Measurements from ENCODE around the gene CALML5. TPM values are rescaled to one million over a fixed set of nuclear protein-coding genes. Genes with fewer than 3 reads are reported as not detected.

CALML5 gene
- total RNA-seq, 2 donors from 2014 or later = not detected

DNA sequence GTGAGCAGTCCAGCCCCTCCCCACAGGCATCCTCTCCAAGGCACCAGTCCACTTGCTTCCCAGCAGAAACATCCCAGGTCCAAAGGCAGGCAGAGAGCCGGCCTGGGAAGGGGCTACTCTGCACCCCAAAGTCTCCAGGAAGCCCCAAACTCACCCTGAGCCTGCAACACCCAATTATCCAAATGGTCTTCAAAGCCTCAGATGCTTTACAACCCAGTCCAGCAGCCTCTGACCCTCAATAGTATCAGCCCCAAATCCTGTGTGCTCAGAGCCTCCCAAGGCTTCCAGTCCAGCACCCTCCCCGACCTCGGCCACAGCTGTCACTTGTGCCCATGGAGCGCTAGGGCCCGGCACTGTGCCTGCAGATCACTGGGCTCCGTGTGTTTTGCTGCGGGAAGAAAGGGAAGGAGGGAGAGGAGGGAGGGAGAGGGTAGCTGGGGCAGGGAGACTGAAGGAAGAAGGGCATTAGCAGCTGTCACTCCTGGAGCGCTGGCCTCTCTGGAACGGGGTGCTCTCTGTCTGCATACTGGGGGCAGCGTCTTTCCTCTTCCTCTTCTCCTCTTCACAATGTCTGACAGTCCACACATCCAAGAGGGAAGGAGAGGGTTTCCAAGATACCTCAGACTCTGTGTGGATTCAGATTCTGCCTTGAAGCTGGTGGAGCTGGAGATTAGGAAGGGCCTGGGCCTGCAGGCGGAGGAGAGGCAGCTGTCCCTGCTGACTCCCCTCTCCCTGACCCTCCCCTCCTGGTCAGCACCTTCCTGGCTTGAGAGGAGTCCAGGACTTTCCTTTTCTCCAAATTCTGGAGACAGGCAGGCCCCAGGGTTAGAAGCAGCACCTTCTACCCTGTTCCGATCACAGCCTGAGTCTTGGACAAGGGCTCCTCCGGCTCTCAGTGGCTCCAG is 13.2 kb downstream of the CALML5 start:
- no peaks in the 10 kb centered on the region for H3K27me3 ChIP-seq
- intact Hi-C loops (cut with DNase I) = no loop called here
- no peaks in the 10 kb centered on the region for H3K36me3 ChIP-seq (replicated peaks in 1 of 2; ENCODE audit: insufficient read depth in 1 of 2, low read depth in 2 of 2)
- H3K27ac ChIP-seq = no peak overlapping the region
- WGBS, 2 donors = 74 to 82% methylated on average over 11 of the region's 13 CpGs
- DNase-seq = no peak
- peaks cover 15% of the 10 kb centered on the region for H3K4me1 ChIP-seq
- TF ChIP-seq, protein P1, sequence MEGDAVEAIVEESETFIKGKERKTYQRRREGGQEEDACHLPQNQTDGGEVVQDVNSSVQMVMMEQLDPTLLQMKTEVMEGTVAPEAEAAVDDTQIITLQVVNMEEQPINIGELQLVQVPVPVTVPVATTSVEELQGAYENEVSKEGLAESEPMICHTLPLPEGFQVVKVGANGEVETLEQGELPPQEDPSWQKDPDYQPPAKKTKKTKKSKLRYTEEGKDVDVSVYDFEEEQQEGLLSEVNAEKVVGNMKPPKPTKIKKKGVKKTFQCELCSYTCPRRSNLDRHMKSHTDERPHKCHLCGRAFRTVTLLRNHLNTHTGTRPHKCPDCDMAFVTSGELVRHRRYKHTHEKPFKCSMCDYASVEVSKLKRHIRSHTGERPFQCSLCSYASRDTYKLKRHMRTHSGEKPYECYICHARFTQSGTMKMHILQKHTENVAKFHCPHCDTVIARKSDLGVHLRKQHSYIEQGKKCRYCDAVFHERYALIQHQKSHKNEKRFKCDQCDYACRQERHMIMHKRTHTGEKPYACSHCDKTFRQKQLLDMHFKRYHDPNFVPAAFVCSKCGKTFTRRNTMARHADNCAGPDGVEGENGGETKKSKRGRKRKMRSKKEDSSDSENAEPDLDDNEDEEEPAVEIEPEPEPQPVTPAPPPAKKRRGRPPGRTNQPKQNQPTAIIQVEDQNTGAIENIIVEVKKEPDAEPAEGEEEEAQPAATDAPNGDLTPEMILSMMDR (IDR thresholded peaks at IDR 0.05) = no peak
- no peak for TF ChIP-seq POLR2A (IDR thresholded peaks at IDR 0.05)
- no peaks in the 10 kb centered on the region for H3K9me3 ChIP-seq
- H3K4me3 ChIP-seq = no peak overlapping the region
- ATAC-seq = no peak

DNA sequence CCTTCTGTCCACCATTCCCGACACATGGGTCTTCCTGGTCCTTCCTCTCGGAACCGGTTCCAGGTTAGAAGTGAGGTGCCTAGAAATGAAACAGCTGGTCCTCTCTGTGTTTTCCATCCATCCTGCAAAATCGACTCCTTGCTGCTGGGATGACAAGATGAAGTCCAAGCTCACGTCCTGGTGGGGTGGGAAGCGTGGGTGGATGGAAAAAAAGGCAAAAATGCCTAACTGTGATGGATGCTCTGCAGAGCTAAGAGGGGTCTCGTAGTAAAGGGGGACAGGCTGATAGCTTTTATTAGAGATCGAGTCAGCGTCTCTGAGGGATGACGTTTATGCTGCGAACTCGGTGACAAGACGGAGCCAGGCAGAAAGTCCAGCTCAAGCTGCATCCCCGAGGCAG is 14.1 kb downstream of the CALML5 start:
- 87 to 88% methylated on average over 12 to 14 of the region's 14 CpGs for WGBS, 2 donors
- Histone ChIP-seq H3K27me3 (no peaks in the 10 kb centered on the region), H3K4me1 (peaks cover 15% of the 10 kb centered on the region), H3K27ac (no peak overlapping the region), H3K9me3 (no peaks in the 10 kb centered on the region), H3K4me3 (no peak overlapping the region), H3K36me3 (replicated peaks in 1 of 2; ENCODE audit: insufficient read depth in 1 of 2, low read depth in 2 of 2) (no peaks in the 10 kb centered on the region)
- no peak for ATAC-seq
- intact Hi-C loops (cut with DNase I) = no loop called here
- TF ChIP-seq, protein P1 (IDR thresholded peaks at IDR 0.05) = no peak
- no peak for TF ChIP-seq POLR2A (IDR thresholded peaks at IDR 0.05)
- DNase-seq = no peak

DNA sequence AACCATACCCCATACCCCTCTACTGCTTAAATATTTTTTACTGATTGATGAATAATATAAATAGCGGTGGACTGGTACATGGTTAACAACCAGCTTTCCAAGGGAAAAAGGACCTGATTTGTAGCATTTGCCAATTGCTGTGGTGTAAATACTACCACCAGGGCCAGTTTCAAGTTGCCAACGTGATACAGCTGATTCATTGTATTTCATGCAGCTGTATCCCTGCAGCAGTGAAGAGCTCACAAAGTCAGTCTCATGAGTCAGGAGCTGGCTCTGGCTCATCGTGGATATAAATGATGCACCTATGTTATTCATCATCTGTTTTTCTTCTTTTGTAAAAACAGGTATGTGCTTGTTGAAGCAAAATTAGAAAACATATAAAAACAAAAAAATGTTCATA is 15.2 kb downstream of the CALML5 start:
- WGBS, 2 donors = 85 to 91% methylated on average over 3 of the region's 3 CpGs
- no peak for ATAC-seq

GRCh38 chr10:5482016-5482415 is 17.4 kb downstream of the CALML5 start:
- no peaks in the 10 kb centered on the region for H3K36me3 ChIP-seq (replicated peaks in 1 of 2; ENCODE audit: insufficient read depth in 1 of 2, low read depth in 2 of 2)
- H3K4me1 ChIP-seq = no peaks in the 10 kb centered on the region
- no peak for DNase-seq
- TF ChIP-seq, protein P1 (IDR thresholded peaks at IDR 0.05) = no peak
- TF ChIP-seq POLR2A (IDR thresholded peaks at IDR 0.05) = no peak
- no peak overlapping the region for H3K27ac ChIP-seq
- no peak for ATAC-seq
- no peaks in the 10 kb centered on the region for H3K9me3 ChIP-seq
- no peaks in the 10 kb centered on the region for H3K27me3 ChIP-seq
- WGBS, 2 donors = 89 to 95% methylated on average over 9 of the region's 9 CpGs
- no peak overlapping the region for H3K4me3 ChIP-seq
- intact Hi-C loops (cut with DNase I) = no loop called here

More for the DNA sequence above, 15.2 kb downstream of the CALML5 start:
- H3K27ac ChIP-seq = no peak overlapping the region
- no peaks in the 10 kb centered on the region for H3K9me3 ChIP-seq
- peaks cover 13% of the 10 kb centered on the region for H3K4me1 ChIP-seq
- no peak for TF ChIP-seq POLR2A (IDR thresholded peaks at IDR 0.05)
- TF ChIP-seq, protein P1 (IDR thresholded peaks at IDR 0.05) = no peak
- no peaks in the 10 kb centered on the region for H3K27me3 ChIP-seq
- no peaks in the 10 kb centered on the region for H3K36me3 ChIP-seq (replicated peaks in 1 of 2; ENCODE audit: insufficient read depth in 1 of 2, low read depth in 2 of 2)
- no peak for DNase-seq
- intact Hi-C loops (cut with DNase I) = no loop called here
- H3K4me3 ChIP-seq = no peak overlapping the region

- Histone ChIP-seq H3K4me3 (no peak overlapping the region), H3K9me3 (no peaks in the 10 kb centered on the region), H3K27ac (no peak overlapping the region), H3K27me3 (no peaks in the 10 kb centered on the region), H3K36me3 (replicated peaks in 1 of 2; ENCODE audit: insufficient read depth in 1 of 2, low read depth in 2 of 2) (no peaks in the 10 kb centered on the region), H3K4me1 (no peaks in the 10 kb centered on the region)
- TF ChIP-seq, protein P1 (IDR thresholded peaks at IDR 0.05) = no peak
- no peak for TF ChIP-seq POLR2A (IDR thresholded peaks at IDR 0.05)
- DNase-seq (no peak), ATAC-seq (no peak)
- WGBS, 2 donors = 92 to 93% methylated on average over 12 of the region's 12 CpGs
- intact Hi-C loops (cut with DNase I) = no loop called here
Observed at GRCh38 chr10:5481121-5481520, 18.2 kb downstream of the CALML5 start.

Data from body of pancreas (tissue), 4 donors.